Stimulated activated CD4-positive, alpha-beta T cell treated with anti-CD3 and anti-CD28 coated beads, Interleukin-12 subunit alpha, Interleukin-12 subunit beta, amount 100 ng/mL, for 48 hours (primary cell): ENCODE results near the gene TMEM33.
"Not testable (repeated sequence)": the region's sequence is repeated elsewhere in the genome, so short reads cannot be mapped to it uniquely, and the experiment has no call there.

Experiments
- DNase-seq, 3 donors: peaks; one replicate each; pipeline ENCODE4 v3.0.0-alpha.2; 2020; ENCODE audit warnings: low read depth in 2 of 3, low spot score in 1 of 3

TMEM33 gene, protein sequence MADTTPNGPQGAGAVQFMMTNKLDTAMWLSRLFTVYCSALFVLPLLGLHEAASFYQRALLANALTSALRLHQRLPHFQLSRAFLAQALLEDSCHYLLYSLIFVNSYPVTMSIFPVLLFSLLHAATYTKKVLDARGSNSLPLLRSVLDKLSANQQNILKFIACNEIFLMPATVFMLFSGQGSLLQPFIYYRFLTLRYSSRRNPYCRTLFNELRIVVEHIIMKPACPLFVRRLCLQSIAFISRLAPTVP

DNA sequence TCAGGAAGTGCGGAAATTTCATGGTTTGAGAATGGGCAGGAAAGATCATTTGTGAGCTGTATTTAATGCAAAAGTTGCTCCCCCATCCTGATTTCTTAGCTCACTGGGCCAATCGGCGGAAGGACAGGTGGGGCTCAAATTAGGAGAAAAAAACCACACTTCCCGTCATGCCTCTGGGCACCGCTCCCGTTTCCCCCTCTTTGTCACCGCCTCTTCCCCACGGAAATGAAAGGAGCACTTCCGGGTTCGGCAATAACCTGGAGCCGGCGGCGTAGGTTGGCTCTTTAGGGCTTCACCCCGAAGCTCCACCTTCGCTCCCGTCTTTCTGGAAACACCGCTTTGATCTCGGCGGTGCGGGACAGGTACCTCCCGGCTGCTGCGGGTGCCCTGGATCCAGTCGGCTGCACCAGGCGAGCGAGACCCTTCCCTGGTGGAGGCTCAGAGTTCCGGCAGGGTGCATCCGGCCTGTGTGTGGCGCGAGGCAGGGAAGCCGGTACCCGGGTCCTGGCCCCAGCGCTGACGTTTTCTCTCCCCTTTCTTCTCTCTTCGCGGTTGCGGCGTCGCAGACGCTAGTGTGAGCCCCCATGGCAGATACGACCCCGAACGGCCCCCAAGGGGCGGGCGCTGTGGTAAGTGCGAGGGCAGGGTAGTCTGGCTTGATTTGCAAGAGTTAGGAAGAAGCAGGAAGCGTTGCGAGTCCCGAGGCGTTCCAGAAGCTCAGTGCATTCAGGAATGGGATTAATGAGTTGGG lies at the start of gene TMEM33:
TSS of gene TMEM33 (plus strand) at position 529 of the 751 bp plus-strand sequence. CDS start at position 585, 56 bp downstream.
- DNase-seq: peak; percentile 68 to 72 (median 68)

DNA sequence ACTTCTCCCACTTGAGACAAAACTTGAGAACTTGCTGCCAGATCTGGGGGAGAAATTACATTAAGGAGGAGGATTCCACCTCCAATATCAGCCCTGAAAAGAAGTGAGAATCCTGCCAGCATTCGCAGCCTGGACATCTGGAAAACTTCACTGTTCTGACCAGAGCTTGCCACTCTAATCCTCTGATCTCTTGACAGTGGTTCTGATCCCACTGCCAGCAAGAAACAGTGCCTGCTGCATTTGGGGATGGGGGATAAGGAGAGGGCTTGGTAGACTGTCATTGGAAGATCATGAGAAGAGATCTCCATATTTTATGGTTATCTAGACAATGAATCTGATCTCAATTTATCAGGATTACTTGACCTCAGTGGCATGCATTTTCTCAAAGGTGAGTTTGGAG lies 49.8 kb upstream of the TMEM33 start:
- DNase-seq: no peak

DNA sequence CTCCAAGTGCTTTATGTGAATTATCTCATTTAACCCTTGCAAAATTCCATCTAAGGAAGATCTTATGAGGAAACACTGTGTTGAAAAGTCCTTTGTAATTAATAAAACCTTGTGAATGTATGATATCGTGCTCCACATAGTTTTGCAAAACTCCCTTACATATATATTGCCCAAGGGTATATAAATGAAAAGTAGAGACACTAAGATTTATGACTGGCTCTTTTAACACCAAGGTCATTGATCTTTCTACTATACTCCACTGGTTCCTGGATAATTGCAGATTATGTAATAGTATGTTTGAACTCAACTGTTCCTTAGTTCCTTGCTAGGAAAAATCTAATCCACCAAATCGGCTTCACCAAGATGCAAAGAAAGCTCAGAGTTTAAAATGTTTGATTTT lies 48.0 kb upstream of the TMEM33 start:
- DNase-seq: no peak

DNA sequence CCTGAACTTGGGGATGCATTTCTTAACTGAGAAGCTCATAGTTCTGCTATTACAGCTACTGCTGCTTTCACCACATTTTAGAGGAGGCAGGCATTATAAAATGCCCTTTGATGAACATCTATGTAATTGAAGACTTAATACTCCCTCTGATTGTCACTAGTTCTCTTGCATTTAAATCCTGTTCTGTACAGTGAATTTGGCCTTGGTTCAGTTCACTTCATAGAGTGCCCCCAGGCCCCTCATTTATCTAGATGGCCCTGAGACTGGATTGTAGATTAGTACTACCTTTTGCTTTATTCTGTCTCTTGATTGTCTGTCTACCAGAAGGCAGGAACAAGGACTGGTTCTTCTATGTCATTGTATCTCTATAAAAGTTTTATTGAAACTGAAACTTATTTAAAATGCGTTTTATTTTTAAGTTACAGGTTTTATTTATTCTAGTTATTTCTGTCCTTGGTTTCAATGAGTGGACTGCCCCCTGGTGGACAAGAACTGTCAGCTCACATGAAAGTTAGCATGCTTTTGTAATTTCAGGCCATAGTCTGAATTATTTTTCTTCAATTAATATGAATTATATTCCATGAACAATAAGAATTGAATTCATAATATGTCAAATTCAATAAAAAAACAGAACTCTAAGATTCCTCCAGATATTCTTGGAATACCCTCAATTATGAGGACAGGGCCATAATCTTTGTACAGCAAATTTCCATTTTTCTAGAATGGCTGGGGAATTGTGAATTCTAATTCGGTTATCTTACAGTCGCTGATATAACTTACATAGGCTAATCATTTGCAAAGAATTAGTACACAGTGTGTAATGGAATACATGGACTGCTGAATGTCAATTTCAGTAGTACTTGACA lies 47.2 kb upstream of the TMEM33 start:
- peak in 2 of 3 donors; percentile 17 to 47 for DNase-seq

DNA sequence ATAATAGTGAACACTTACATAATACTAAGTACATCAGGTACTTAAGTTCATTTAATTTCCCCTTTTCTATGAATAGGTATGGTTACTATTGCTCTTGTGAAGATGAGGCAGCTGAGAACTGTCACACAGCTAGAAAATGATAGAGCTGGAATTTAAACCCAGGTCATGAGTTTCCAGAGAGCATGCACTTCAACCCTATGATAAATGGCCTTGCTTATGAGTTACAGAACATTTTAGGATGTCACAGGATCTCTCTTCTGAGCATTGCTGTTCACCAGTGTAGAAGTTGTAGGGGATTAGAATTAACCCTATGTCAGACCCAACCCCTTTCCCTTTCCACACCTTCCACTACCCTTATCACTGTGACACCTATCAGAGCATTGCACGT lies 46.5 kb upstream of the TMEM33 start:
- DNase-seq: no peak

DNA sequence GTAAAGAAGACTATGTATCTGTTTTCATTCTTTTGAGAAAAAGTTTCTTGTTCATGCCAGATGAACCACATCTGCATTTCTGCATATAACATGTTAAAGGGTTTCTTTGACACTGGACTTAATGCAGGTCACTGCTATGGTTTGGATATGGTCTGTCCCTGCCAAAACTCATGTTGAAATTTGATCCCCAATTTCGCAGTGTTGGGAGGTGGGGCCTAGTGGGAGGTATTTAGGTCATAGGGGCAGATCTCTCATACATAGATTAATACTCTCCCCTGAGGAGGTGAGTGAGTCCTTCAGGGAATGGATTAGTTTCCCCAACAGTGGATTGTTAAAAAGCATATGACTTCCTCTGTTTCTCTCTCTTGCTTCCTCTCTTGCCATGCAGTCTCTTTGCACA lies 45.9 kb upstream of the TMEM33 start:
- DNase-seq: no peak

DNA sequence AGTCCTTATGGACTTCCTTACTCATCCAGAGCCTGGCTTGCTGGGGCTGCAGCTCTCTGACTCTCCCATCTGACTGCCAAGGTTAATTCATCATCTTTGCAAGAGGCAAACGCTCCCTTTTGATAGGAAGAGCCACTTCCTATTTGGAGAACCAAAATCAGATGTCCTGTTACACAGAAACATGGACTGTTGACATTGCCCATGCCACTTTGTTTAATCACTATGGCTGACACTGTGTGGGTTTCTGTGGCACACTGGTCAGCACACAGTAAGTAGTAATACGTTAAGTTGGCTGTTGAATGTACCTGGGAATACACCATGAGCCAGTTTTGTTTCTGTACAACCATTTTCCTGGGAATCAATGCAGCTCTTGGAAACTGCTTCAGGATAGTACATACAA lies 45.1 kb upstream of the TMEM33 start:
- no peak for DNase-seq

DNA sequence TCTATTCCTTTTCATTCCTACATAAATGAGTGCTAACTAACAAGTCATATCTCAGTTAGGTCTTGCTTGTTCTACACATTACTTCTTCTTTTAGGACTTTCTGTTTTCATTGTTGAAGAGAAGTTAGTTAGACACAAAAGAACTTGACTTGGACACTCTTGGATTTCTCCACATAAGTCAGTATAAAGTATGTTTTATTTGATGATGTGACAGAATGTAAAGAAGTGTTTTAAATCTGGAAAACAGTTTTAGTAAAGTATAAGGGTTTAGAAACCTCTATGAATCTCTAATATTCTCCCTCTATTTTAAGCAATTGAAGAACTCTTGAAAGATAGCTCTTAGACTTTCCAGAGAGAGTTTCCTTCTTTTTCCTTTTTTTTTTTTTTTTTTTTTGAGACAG lies 38.6 kb upstream of the TMEM33 start:
- DNase-seq: no peak

DNA sequence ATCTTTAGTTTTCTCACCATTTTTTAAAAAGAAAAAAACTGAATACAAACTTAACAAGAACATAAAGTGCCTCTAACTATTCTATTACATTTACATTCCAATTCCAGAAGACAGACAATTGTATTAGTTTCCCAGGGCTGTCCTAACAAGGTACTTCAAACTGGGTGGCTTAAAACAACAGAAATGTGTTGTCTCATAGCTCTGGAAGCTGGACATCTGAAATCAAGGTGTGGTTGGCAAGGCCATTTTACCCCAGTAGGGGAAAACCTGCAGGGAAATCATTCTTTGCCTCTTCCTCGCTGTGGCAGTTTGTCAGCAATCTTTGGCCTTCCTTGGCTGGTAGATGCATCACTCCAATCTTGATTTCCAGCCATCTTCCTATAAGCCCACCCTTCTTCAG lies 37.5 kb upstream of the TMEM33 start:
- DNase-seq: no peak

DNA sequence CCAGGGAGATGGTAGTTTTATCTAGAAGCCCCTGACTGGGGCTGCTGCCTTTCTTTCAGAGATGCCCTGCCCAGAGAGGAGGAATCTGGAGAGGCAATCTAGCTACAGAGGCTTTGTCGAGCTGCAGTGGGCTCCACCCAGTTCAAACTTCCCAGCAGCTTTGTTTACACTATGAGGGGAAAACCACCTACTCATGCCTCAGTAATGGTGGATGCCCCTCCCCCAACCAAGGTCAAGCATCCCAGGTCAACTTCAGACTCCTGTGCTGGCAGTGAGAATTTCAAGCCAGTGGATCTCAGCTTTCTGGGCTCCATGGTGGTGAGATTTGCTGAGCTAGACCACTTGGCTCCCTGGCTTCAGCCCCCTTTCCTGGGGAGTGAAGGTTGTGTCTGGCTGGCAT lies 26.1 kb upstream of the TMEM33 start:
- DNase-seq: not testable (repeated sequence)

DNA sequence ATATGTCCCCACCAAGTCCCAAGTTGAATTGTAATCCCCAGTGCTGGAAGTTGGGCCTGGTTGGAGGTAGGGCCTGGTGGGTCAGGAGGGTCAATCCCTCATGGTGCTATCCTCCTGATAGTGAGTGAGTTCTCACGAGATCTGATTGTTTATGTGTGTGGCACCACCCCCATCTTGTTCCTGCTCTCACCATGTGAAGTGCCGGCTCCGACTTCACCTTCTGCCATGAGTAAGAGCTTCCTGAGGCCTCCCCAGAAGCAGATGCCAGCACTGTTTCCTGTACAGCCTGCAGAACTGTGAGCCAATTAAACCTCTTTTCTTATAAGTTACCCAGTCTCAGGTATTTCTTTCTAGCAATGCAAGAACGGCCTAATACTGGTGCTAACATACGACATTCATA lies 22.7 kb upstream of the TMEM33 start:
- no peak for DNase-seq

DNA sequence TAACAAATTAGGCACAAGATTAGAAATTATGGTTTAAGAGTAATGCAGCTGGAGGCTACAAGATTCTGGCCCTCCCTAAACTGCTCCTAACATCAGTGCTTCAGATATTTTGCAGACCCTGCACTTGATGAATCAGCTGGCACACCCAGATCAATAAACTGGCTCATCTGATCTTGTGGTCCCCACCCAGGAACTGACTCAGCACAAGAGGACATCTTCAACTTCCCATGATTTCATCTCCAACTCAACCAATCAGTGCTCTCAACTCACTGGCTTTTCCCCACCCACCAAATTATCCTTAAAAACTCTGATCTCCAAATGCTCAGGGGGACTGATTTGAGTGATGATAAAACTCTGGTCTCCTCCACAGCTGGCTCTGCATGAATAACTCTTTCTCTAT lies 21.7 kb upstream of the TMEM33 start:
- no peak for DNase-seq

DNA sequence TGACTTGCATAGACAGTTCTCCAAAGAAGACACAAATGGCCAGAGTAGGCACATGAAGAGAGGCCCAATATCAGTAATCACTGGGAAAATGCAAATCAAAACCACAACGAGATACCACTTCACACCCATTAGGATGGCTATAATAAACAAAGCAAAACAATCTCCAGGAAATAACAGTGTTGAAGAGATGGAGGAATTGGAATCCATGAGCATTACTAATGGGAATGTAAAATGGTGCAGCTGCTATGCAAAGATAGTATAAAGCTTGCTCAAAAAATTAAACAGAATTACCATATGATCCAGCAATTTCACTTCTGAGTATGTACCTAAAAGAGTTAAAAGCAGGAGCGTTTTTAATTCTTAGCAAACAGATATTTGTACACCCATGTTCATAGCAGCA lies 17.0 kb upstream of the TMEM33 start:
- no peak for DNase-seq

DNA sequence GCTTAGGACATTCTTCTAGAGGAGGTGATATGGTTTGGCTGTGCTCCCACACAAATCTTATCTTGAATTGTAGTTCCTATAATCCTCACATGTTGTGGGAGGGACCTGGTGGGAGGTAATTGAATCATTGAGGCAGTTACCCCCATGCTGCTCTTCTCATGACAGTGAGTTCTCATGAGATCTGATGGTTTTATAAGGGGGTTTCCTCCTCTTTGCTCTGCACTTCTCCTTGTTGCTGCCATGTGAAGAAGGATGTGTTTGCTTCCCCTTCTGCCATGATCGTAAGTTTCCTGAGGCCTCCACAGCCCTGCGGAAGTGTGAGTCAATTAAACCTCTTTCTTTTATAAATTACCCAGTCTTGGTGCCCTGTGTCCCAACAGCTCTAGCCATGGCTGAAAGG lies 14.8 kb upstream of the TMEM33 start:
- not testable (repeated sequence) for DNase-seq

DNA sequence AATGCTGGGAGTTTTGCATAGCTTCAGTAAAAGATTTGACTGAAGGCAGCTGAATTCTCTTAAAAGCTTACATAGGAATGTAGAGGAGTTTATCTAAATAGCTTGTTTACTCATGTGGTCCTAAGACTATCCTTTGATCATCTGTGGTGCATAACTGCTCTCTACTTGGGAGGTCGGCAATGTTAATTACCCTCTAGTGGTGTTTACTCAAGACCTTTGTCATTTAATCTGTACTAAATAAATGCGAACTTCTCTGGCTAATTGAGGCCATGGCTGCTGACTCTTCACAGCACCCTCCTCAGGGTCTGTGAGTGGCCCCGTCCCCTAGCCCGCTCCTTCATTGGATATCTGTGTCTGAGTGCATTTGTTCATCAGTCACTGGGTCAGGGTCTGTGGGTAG lies 13.8 kb upstream of the TMEM33 start:
- no peak for DNase-seq

DNA sequence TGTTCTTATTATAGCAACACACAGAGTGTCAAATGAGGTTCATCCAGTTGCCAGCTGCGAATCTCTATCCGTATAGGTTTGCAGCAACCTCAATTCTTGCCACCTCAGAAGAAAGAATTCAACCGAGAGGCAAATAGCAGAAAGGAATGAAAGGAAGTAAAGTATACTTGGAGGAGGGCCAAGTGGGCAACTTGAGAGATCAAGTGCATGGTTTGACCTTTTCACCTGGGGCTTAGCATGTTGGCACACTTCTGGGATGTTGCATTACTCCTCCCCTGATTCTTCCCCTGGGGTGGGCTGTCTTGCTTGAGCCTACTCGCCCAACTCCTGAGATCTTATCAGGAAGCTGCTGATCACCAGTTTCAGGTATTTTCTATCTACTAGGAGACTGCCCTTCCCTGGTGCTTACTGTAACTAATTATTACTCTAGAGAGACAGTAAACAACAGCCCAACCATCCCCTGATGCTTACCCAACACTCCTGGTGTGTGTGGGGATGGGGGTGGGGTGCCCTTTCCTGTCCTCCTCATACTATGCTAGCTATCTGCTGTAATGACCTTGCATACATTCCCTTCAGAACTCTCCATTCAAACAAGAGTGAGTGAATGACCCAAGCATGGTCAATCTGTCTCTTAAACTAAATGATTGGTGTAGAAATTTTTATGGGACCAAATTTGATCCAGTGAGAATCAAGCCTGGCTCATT lies 7.3 kb upstream of the TMEM33 start:
- no peak for DNase-seq

DNA sequence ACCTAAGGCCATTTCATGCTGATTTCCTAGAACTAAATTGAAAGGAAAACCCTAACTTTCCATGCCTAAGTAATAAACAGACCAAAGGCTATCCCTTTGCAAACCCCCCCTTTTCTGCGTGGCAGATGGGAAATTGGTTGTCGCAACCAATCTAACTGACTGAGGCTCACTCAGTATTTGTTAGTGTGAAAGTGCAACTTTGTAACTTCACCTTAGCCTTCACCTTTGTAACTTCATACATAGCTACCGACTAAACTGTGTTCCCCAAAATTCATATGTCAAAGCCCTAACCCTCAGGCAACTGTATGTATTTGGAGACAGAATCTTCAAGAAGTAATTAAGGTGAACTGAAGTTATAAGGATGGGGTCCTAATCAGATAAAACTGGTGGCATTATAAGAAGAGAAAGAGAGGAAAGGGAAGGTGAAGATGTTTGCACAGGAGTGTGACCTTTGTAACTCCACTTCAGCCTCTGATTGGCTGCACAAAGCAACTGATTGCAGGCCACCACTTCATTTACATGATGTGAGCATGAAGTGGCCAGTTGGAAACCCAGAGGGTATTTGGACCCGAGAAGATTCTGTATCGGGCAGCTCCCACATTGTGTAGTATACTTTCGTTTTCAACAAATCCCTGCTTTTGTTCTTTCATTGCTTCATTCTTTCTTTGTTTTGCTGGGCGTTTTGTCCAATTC lies 4.9 kb upstream of the TMEM33 start:
- DNase-seq: no peak

DNA sequence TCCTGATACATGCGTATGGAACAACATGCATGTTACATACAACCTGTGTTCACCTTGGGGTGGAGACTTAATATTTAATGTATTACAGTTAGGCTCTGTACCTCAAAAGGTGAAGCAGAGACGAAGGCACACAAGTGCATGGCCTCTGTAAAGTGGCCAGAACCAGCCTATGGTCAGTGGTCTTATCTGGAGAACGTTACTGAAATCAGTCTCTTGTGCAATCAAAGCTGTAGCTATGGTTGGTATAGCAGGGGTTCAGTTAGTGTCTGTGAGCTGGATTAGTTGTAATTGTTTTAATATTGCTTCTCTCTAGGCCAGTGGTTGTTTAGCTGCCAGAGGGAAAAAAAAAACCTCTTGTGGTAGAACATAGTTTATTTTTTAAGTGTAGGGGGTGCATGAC lies 2.2 kb upstream of the TMEM33 start:
- DNase-seq: no peak

DNA sequence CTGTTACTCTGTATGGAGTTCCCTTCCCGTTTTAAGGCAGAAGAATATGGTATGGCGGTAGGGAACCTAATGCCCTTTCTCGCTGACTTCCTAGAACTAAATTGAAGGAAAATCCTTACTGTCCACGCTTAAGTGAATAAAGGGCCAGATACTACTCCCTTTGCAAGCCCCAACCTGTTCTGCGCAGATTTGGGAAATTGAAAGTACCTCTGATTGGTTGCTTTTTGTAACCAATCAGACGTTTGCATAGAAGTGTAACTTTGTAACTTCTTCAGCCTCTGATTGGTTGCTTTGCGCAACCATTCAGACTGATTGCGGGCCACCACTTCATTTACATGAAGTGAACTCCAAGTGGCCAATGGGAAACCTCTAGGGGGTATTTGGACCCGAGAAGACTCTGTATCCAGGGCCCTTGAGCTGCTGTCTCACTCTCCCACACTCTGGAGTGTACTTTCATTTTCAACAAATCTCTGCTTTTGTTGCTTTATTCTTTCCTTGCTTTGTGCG lies 1.2 kb upstream of the TMEM33 start:
- no peak for DNase-seq

DNA sequence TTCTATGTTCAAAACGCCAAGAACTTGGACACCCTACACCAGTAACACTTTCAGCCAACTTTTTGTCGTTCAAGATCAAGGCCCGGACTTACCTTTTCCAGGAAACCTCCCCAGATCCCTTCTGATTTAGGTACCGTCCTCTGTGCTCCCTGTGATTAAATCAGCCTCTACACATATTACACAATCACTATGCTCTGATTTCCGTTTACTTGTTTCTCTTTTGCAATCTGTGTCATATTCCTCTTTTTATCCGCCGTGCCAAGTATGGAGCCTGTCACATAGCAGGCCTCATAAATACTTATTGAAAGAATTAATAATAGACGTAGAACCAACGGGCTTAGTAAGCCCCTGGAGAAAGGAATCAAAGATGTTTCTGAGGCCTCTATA lies 722 bp upstream of the TMEM33 start:
- DNase-seq: no peak

DNA sequence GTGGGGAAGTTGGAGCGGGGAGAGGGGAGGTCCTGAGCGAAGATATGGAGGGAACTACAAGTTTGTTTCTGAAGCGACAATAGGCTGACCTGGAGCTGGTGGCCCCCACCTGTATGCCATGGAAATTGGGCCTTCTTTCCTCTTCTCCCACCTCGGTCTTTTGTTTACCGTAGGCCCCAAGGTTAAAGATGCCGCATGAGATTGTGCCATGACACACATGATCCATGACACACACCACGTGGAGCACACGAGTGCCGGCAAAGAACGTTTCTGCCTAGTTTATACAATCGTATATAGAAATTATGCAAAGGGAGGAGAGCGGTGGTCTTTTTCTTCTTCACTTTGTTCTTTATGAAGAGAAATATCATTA lies 408 bp downstream of the TMEM33 start:
- peak in 2 of 3 donors; percentile 6 to 18 for DNase-seq
